ENCODE measurements around the gene LYPD5. TPM values are rescaled to one million over a fixed set of nuclear protein-coding genes. Genes with fewer than 3 reads are reported as not detected.

LYPD5 gene
- total RNA-seq, 1 donor from 2014 or later: not detected

GRCh38 chr19:43769256-43769655 lies 33.0 kb downstream of the LYPD5 start:
- no peak overlapping the region for H3K27ac Mint-ChIP-seq (ENCODE audit: unreplicated experiment)
- peaks cover 27% of the 10 kb centered on the region for H3K4me1 Mint-ChIP-seq (ENCODE audit: unreplicated experiment)
- no peak overlapping the region for H3K4me3 Mint-ChIP-seq (ENCODE audit: unreplicated experiment)
- no peaks in the 10 kb centered on the region for H3K9me3 Mint-ChIP-seq (ENCODE audit: unreplicated experiment)
- DNase-seq (ENCODE audit: extremely low spot score, unreplicated experiment): no peak
- TF ChIP-seq CTCF (IDR thresholded peaks at IDR 0.05): no peak
- H3K27me3 Mint-ChIP-seq (ENCODE audit: unreplicated experiment): no peaks in the 10 kb centered on the region
- no peaks in the 10 kb centered on the region for H3K36me3 Mint-ChIP-seq (ENCODE audit: unreplicated experiment)

GRCh38 chr19:43768273-43769050 lies 33.8 kb downstream of the LYPD5 start:
- H3K9me3 Mint-ChIP-seq (ENCODE audit: unreplicated experiment): no peaks in the 10 kb centered on the region
- TF ChIP-seq CTCF (IDR thresholded peaks at IDR 0.05): no peak
- H3K27ac Mint-ChIP-seq (ENCODE audit: unreplicated experiment): no peak overlapping the region
- no peaks in the 10 kb centered on the region for H3K36me3 Mint-ChIP-seq (ENCODE audit: unreplicated experiment)
- peaks cover 30% of the 10 kb centered on the region for H3K4me1 Mint-ChIP-seq (ENCODE audit: unreplicated experiment)
- no peak for DNase-seq (ENCODE audit: extremely low spot score, unreplicated experiment)
- no peaks in the 10 kb centered on the region for H3K27me3 Mint-ChIP-seq (ENCODE audit: unreplicated experiment)
- H3K4me3 Mint-ChIP-seq (ENCODE audit: unreplicated experiment): no peak overlapping the region

GRCh38 chr19:43767818-43768217 lies 34.4 kb downstream of the LYPD5 start:
- H3K9me3 Mint-ChIP-seq (ENCODE audit: unreplicated experiment): no peaks in the 10 kb centered on the region
- no peak for TF ChIP-seq CTCF (IDR thresholded peaks at IDR 0.05)

GRCh38 chr19:43767316-43767715 lies 34.9 kb downstream of the LYPD5 start:
- no peak overlapping the region for H3K4me3 Mint-ChIP-seq (ENCODE audit: unreplicated experiment)

More at GRCh38 chr19:43767818-43768217, 34.4 kb downstream of the LYPD5 start:
- Mint-ChIP-seq H3K27ac (ENCODE audit: unreplicated experiment) (no peak overlapping the region), H3K4me1 (ENCODE audit: unreplicated experiment) (peaks cover 34% of the 10 kb centered on the region), H3K36me3 (ENCODE audit: unreplicated experiment) (no peaks in the 10 kb centered on the region), H3K27me3 (ENCODE audit: unreplicated experiment) (no peaks in the 10 kb centered on the region), H3K4me3 (ENCODE audit: unreplicated experiment) (no peak overlapping the region)
- no peak for DNase-seq (ENCODE audit: extremely low spot score, unreplicated experiment)

GRCh38 chr19:43766755-43767043 lies 35.5 kb downstream of the LYPD5 start:
- no peak for TF ChIP-seq CTCF (IDR thresholded peaks at IDR 0.05)
- no peak overlapping the region for H3K4me3 Mint-ChIP-seq (ENCODE audit: unreplicated experiment)
- no peaks in the 10 kb centered on the region for H3K27me3 Mint-ChIP-seq (ENCODE audit: unreplicated experiment)
- no peaks in the 10 kb centered on the region for H3K36me3 Mint-ChIP-seq (ENCODE audit: unreplicated experiment)
- H3K4me1 Mint-ChIP-seq (ENCODE audit: unreplicated experiment): peaks cover 35% of the 10 kb centered on the region
- H3K9me3 Mint-ChIP-seq (ENCODE audit: unreplicated experiment): no peaks in the 10 kb centered on the region
- peak overlapping the region; percentile 31 for H3K27ac Mint-ChIP-seq (ENCODE audit: unreplicated experiment)
- no peak for DNase-seq (ENCODE audit: extremely low spot score, unreplicated experiment)

More at GRCh38 chr19:43767316-43767715, 34.9 kb downstream of the LYPD5 start:
- no peaks in the 10 kb centered on the region for H3K36me3 Mint-ChIP-seq (ENCODE audit: unreplicated experiment)
- no peak for DNase-seq (ENCODE audit: extremely low spot score, unreplicated experiment)
- H3K4me1 Mint-ChIP-seq (ENCODE audit: unreplicated experiment): peaks cover 34% of the 10 kb centered on the region
- no peaks in the 10 kb centered on the region for H3K27me3 Mint-ChIP-seq (ENCODE audit: unreplicated experiment)
- no peak for TF ChIP-seq CTCF (IDR thresholded peaks at IDR 0.05)
- no peak overlapping the region for H3K27ac Mint-ChIP-seq (ENCODE audit: unreplicated experiment)
- H3K9me3 Mint-ChIP-seq (ENCODE audit: unreplicated experiment): no peaks in the 10 kb centered on the region

Data from osteocyte (in vitro differentiated cells).